Measurements from ENCODE around the gene TRIM31. TPM values are rescaled to one million over a fixed set of nuclear protein-coding genes. Genes with fewer than 3 reads are reported as not detected.

Gene TRIM31, protein sequence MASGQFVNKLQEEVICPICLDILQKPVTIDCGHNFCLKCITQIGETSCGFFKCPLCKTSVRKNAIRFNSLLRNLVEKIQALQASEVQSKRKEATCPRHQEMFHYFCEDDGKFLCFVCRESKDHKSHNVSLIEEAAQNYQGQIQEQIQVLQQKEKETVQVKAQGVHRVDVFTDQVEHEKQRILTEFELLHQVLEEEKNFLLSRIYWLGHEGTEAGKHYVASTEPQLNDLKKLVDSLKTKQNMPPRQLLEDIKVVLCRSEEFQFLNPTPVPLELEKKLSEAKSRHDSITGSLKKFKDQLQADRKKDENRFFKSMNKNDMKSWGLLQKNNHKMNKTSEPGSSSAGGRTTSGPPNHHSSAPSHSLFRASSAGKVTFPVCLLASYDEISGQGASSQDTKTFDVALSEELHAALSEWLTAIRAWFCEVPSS
- not detected in 2 replicates for polyA plus RNA-seq

DNA sequence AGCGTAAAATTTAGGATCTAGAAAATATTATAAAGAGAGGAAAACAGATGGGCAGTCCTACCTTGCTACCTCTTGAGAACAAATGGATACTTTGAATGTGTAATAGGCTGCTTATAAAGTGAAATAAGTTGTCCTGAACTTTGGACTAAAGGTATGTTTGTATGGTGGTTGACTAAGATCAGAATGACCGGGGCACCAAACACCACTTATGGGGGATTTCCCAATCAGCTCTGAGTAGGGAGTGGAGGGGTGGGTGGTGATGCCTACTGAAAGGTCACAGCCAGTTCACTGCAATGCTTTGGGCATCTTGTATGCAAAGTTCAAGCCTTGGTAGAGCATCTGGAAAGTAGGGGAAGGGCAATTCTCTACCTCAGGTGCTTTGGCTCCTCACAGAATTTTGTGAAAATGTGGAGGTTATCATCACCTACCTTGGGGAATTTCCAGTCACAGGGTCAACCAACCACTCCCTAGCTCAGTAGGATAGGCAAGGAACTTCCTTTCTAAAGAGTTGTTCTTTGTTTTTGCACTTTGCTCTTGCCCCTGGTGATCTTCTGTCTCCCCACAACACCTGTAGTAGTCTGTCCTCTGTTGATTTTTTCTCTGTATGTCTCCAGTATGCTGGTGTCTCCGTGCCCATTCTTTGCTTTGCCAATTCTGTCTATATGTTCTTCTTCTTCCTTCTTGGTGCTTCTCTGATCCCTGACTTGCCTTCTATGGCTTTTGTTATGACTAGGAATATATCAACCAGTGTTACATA lies at the start of gene TRIM31:
Gene TRIM31, minus strand, starts transcription at position 88 of the 757 bp plus-strand sequence. CDS start 285 bp downstream, outside the sequence.

DNA sequence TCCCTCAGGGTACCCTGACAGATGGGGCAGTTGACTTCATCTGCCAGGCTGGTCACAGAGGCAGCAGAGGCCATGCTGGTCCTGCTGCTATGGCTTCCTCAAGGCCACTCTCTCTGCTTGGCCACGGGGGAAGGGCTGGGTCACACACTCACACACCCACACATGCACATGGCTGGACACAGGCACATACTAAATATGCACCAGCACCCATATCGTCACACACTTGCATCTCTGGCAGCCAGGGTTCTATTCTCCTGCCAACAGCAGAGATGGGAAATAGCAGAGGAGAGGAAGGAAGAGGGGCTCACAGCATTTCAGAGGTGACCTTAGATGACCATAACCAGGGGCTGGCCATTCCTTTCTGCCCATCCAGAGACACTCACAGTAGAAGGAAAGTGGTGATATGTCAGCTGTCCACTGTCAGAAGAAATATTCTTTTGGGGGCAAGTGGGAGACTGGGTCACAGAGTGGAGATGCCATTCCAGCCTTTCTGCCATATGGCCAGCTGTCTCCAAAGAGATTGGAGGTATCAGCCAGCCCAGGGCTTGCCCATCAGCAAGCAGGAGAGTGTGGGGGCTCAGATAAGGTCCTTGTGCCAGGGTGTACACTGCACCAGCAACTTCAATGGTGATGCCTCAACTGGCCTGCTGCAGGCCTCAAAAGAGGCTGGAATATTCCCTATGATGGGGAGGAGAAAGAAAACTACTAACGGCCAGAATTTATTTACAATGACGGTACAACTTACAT lies 48.1 kb upstream of the TRIM31 start, which contains the start of gene TRIM10:
Gene TRIM10, minus strand, starts transcription at position 427 of the 747 bp plus-strand sequence. Its CDS starts 353 bp downstream, at position 74.

DNA sequence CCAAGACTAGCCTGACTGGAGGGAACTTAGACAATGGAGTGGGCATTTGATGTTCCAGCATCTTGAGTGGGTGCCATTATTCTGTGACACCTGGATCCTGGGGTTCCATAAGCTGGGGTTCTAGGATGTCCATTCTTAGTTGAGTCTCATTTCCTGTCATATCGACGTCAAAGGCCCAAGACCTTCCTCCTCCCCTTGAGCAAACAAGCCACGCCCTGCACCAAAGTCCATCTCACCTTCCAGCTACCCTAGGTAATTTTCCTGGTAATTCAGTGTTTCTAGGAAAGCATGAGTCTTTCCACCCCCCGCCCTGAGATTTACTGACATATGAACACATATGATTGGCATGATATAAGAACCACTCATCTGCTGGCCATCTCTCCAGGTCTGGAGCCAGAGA lies 22.9 kb upstream of the TRIM31 start, which contains the start of gene TRIM40:
Gene TRIM40, plus strand, starts transcription at position 384 of the 400 bp plus-strand sequence. CDS start 897 bp downstream, outside the sequence.

DNA sequence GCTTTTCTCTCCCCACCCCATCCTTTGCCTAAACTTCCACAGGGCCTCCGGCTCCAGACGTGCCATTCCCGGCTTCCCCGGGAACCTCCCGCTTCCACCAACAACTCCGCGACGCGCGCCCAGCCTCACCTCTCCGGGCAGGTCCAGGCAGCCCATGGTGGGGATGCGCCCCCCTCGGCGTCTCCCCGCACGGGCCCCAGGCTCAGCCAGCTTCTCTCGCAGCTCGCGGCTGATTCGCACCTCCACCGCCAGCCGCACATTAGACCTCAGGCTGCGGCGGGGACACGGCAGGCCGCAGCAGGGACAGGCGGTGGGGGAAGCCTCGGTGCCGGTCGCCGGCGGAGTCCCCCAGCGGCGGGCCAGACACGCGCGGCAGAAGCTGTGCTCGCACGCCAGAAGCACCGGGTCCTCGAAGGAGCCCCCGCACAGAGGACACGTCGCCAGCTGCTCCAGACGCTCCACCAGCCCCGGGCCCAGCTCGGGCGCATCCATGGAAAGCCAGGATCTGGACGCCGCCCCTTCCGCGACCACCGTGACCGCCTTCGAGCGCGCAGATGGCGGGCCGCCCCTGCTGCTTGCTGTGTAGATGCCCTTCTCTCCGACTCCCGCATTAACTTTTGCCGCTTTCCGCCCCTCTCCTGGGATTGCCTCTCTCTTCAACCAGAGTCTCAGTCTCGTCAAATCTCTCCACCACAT lies 37.6 kb downstream of the TRIM31 start, which contains the start of gene RNF39:
Gene RNF39, minus strand, starts transcription at position 676 of the 696 bp plus-strand sequence. Its CDS starts 184 bp downstream, at position 492.

DNA sequence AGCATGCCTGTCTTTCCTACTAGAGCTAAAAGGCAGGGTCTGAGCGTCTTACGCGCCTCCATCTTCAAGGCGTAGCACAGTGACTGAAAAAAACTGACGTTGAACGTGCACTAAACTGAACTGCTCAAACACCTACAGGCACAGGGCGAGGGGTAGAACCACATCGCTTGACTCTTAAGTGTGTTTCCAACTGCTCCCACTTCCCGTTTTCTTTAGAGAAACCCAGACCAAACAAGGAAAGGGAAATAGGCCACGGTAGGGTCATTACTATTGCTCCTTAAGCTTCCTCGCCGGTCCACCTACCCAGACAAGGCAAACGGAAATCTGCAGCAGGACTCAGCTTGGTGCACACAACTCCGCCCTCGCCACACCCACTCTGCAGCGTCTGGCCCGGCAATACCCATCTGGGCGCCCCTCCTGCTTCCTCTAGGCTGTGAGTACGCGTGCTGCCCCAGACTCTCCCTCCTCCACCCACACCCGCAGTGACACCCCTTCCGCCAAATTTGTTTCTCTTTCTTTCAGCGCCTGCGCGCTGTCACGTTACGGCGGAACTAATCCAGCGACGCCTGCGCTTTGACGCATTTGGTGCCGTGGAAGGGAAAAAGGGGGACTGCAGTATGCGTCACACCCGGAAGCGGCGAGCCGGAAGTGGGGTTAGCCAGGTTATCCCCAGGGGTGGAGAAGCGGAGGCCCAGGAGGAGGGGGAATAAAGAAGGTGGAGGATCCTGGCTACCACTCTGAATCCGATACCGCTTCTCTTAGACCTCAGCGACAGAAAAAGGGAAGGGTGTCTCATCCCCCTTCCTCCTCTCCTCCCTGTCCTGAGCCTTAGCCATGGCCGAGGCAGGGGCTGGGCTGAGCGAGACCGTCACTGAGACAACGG lies 46.1 kb downstream of the TRIM31 start, which contains the start of gene PPP1R11:
Gene PPP1R11, plus strand, starts transcription at position 622 of the 883 bp plus-strand sequence. Its CDS starts 213 bp downstream, at position 835.

DNA sequence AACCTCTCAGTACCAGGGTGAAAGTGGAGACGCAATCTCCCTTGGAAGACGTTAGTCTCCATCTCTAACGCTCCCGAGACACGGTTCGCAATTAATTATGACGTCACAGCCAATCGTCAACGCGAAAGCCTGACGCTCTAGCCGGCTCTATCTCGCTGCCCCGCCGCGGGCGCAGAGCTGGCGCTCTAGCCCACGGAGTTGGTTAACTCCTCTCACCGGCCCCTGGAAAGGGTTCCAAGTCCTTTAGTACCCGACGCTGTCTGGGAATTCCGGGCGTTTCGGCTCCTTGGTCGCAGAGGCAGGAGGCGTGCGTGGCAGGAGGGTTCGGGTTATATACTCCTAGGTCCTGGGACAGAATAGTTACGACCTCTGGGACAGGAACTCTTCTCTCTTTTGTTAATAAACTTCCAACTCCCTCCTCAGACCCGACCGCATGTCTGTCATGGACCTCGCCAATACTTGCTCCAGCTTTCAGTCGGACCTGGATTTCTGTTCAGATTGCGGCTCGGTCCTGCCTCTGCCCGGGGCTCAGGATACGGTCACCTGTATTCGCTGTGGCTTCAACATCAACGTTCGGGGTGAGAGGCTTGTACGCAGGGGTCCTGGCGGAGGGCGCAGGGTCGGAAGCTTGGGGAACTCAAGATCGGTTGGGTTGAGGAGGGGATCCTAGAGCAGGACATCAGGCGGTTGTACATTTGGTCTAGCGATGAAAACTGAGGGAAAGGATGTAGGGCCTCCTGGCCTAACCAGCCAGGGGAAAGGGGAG lies 51.6 kb downstream of the TRIM31 start, which contains the start of gene POLR1H:
Gene POLR1H, plus strand, starts transcription at position 174 of the 766 bp plus-strand sequence. Its CDS starts 260 bp downstream, at position 434.

Other genes with a start within 250 kb of the TRIM31 start
- 9.9 and 13.0 TPM in 2 replicates for gene HLA-A, start 170.6 kb downstream of the TRIM31 start, polyA plus RNA-seq
- gene POLR1H, start 51.8 kb downstream of the TRIM31 start, polyA plus RNA-seq: 33.7 and 36.2 TPM in 2 replicates
- gene PPP1R11, start 45.9 kb downstream of the TRIM31 start, polyA plus RNA-seq: 32.6 and 42.3 TPM in 2 replicates
- 1.2 TPM in 1 of 2 replicates, not detected in the other for gene RNF39, start 37.3 kb downstream of the TRIM31 start, polyA plus RNA-seq
- gene TRIM40, start 23.1 kb upstream of the TRIM31 start, polyA plus RNA-seq: not detected in 2 replicates
- gene TRIM10, start 48.1 kb upstream of the TRIM31 start, polyA plus RNA-seq: not detected in 2 replicates
- not detected in 2 replicates for gene TRIM15, start 50.5 kb upstream of the TRIM31 start, polyA plus RNA-seq
- gene TRIM26, start 100.3 kb upstream of the TRIM31 start, polyA plus RNA-seq: 3.3 and 7.5 TPM in 2 replicates
- 1.7 and 2.1 TPM in 2 replicates for gene TRIM39, start 213.8 kb upstream of the TRIM31 start, polyA plus RNA-seq
- 76.2 and 114 TPM in 2 replicates for gene RPP21, start 232.1 kb upstream of the TRIM31 start, polyA plus RNA-seq

Data from Purkinje cell (primary cell).